Naive thymus-derived CD8-positive, alpha-beta T cell (primary cell): ENCODE data around the gene SLC25A33. TPM values are rescaled to one million over a fixed set of nuclear protein-coding genes. Genes with fewer than 3 reads are reported as not detected.
"Not testable (repeated sequence)": the region's sequence is repeated elsewhere in the genome, so short reads cannot be mapped to it uniquely, and the experiment has no call there.

Source experiments
- ATAC-seq, 2 donors: fragments of 150-1000 bp; cut with Tn5 transposase in 1 of 2; sonication (Bioruptor Pico), chemical (Tn5 transposase) in 1 of 2; 1 replicate in 1 of 2; 2 replicates in 1 of 2; pipeline ENCODE4 v1.10.0; 2021; ENCODE audit warnings: mild to moderate bottlenecking in 2 of 2, moderate library complexity in 2 of 2
- POLR2A ChIA-PET: fragments of 350-600 bp; sonication (Branson Sonifier 250); formaldehyde crosslinking; loops from one replicate; lab custom pipeline; 2021; ENCODE audit warnings: antibody characterized with exemption; lab: Charles Lee
- DNase-seq, 10 donors: peaks; one replicate each; pipeline versions ENCODE4 v3.0.0 to v3.0.0-alpha.2; 2020 to 2022
- H3K27ac Mint-ChIP-seq, 10 donors: one replicate each; pipeline ENCODE4 v1.8.0; 2020 to 2022; ENCODE audit warnings: mild to moderate bottlenecking in 10 of 10, mixed read lengths in 10 of 10, moderate library complexity in 4 of 10, inconsistent platforms in 1 of 10
- H3K27me3 Mint-ChIP-seq, 5 donors: one replicate each; pipeline ENCODE4 v1.8.0; 2021 to 2022; ENCODE audit warnings: mixed read lengths in 5 of 5
- H3K36me3 Mint-ChIP-seq, 3 donors: one replicate each; pipeline ENCODE4 v1.8.0; 2020 to 2022; ENCODE audit warnings: mixed read lengths in 3 of 3, mild to moderate bottlenecking in 2 of 3, inconsistent platforms in 1 of 3
- H3K4me1 Mint-ChIP-seq, 4 donors: one replicate each; pipeline ENCODE4 v1.8.0; 2021 to 2022; ENCODE audit warnings: mixed read lengths in 4 of 4
- H3K4me3 Mint-ChIP-seq, 10 donors: one replicate each; pipeline ENCODE4 v1.8.0; 2020 to 2022; ENCODE audit warnings: mild to moderate bottlenecking in 10 of 10, mixed read lengths in 10 of 10, moderate library complexity in 6 of 10, inconsistent platforms in 1 of 10
- H3K9me3 Mint-ChIP-seq, 9 donors: one replicate each; pipeline ENCODE4 v1.8.0; 2020 to 2022; ENCODE audit warnings: mixed read lengths in 9 of 9, mild to moderate bottlenecking in 3 of 9, inconsistent platforms in 1 of 9, moderate library complexity in 1 of 9
- polyA plus RNA-seq, 3 donors: library from polyadenylated mRNA; unstranded; fragments of 300-500 nt; fragmentation: Illumina TruSeq; gene quantifications; one replicate each; pipeline ENCODE4 v1.2.3, GENCODE V29; 2021
- total RNA-seq, 8 experiments: library from RNA in 2 of 8; stranded (reverse) in 2 of 8; gene quantifications; one replicate each; pipeline ENCODE4 v1.2.3 and lab custom pipeline; 2021 to 2026

SLC25A33 gene
- total and polyA plus RNA-seq, 5 experiments from 2014 or later = 3.2 to 10.5 (median 8.2) TPM

DNA sequence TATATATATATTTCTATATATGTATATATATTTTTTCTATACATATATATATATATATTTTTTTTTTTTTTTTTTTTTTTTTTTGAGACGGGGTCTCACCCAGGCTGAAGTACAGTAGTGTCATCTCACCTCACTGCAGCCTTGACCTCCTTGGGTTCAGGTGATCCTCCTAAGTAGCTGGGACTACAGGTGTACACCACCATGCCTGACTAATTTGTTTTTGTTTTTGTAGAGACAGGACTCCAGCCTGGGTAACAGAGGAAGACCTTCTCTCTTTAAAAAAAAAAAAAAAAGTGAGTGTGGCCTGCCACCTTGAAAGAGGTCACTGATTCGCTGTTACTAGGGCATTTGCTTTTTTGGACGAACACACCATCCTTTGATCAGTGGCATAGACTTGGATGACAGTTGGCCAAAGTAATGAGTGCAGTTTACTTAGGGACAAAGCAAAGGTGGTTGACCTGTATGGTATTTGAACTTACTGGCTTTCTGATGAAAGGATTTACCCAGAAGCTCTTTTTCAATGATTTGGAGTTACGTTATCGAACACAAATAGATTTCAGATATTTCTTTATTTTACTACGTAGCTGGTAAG is 10.8 kb downstream of the SLC25A33 start:
- H3K4me3 Mint-ChIP-seq = no peak overlapping the region

DNA sequence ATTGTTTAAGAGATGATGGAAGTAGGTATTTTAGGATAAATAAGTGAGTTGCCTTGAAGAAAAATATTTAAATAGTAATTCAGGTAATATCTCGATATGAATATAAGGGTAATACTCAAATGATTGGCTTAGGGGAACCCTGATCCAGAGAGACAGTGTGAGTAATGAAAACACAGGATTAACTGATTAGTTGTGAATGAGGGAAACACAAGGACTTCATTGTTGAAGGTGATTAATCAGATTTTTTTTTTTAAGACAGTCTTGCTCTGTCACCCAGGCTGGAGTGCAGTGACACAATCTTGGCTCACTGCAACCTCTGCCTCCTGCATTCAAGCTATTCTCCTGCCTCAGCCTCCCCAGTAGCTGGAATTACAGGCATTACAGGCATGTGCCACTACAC is 12.7 kb downstream of the SLC25A33 start:
- H3K4me1 Mint-ChIP-seq = peaks cover 10 to 21% (median 15%) of the 10 kb centered on the region in 4 donors
- H3K36me3 Mint-ChIP-seq = peaks cover 0 to 37% (median 15%) of the 10 kb centered on the region in 3 donors
- ATAC-seq (no peak), DNase-seq (no peak)
- H3K4me3 Mint-ChIP-seq = no peak overlapping the region
- POLR2A ChIA-PET = interaction anchor here (0.9 kb wide), 1 partner anchor 10 kb away, joined by 3 read pairs; no protein-coding TSS in a partner anchor
- H3K27ac Mint-ChIP-seq = peak overlapping the region in 2 of 10 donors; percentile 24 to 76
- no peaks in the 10 kb centered on the region for H3K27me3 Mint-ChIP-seq
- no peaks in the 10 kb centered on the region for H3K9me3 Mint-ChIP-seq

More for the DNA sequence above, 10.8 kb downstream of the SLC25A33 start:
- peaks cover 14 to 28% (median 21%) of the 10 kb centered on the region in 4 donors for H3K4me1 Mint-ChIP-seq
- H3K27me3 Mint-ChIP-seq = no peaks in the 10 kb centered on the region
- no peak for ATAC-seq
- no peaks in the 10 kb centered on the region for H3K9me3 Mint-ChIP-seq
- no peak overlapping the region for H3K27ac Mint-ChIP-seq
- no peak for DNase-seq
- H3K36me3 Mint-ChIP-seq = peaks cover 0 to 20% (median 4%) of the 10 kb centered on the region in 3 donors
- POLR2A ChIA-PET = no interaction called here

DNA sequence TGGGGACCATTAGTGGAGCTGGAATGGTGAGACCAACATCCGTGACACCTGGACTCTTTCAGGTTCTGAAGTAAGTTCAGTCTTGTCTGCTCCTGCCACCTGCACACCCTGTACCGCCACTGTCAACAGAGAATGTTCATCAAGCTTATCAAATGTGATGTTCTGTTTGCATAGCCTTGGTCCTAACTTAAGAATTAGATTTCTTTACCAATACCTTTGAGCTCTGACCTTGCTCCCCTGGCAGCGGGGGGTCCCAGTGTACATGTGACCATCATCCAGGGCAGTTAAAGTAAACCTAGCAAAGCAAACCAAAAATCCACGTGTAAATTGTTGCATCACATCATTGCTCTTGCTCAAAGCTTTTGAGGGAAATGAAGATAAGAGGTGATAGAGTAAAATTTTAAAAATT is 14.5 kb downstream of the SLC25A33 start:
- Mint-ChIP-seq H3K27ac (peak overlapping the region in 3 of 10 donors; percentile 3 to 62 (median 47)), H3K9me3 (no peaks in the 10 kb centered on the region), H3K4me1 (peaks cover 16 to 27% (median 24%) of the 10 kb centered on the region in 4 donors), H3K27me3 (no peaks in the 10 kb centered on the region), H3K36me3 (peaks cover 0 to 41% (median 15%) of the 10 kb centered on the region in 3 donors), H3K4me3 (no peak overlapping the region)
- DNase-seq (no peak), ATAC-seq (no peak)
- POLR2A ChIA-PET = interaction anchor here (1.2 kb wide), 1 partner anchor 14 kb away, joined by 3 read pairs; the partner anchor contains the start of gene SLC25A33

DNA sequence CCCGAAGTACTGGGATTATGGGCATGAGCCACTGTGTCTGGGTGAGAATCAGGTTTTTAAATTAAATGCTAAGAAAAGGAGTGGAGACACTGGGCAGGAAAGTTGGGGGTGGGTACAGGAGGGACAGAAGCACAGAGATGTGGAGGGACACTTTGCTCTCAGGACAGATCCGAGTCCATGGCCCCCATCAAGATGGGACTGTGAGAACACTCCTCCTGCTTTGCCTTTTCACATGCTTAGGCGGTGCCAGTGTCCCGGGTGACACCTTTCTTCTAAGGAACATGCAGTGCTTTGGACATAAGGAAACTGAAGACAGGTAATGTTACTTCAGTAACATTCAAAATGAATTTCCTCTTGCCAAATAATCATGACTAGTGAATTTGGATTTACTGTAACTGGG is 16.7 kb downstream of the SLC25A33 start:
- Mint-ChIP-seq H3K9me3 (no peaks in the 10 kb centered on the region), H3K4me1 (peaks cover 23 to 39% (median 36%) of the 10 kb centered on the region in 4 donors), H3K36me3 (peaks cover 0 to 43% (median 15%) of the 10 kb centered on the region in 3 donors), H3K27ac (peak overlapping the region in 4 of 10 donors; percentile 32 to 65 (median 49)), H3K27me3 (no peaks in the 10 kb centered on the region), H3K4me3 (no peak overlapping the region)
- POLR2A ChIA-PET = no interaction called here
- DNase-seq (no peak), ATAC-seq (no peak)

DNA sequence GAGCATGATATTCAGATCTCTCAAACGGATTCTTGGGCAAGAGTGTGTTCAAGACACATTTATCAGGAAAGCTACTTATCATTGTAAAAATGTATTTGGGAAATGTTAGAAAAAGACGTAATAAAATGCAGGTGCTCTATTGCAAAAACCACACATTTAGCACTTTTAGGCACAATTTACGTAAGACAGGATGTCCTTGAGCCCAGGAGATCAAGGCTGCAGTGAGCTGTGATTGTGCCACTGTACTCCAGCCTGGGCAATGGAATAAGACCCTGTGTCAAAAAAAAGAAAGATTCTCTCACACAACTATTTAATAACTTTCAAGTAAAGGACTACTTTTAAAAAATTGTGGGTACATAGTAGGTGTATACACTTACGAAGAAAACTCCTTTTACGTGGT is 18.4 kb downstream of the SLC25A33 start:
- Mint-ChIP-seq H3K4me1 (peaks cover 22 to 44% (median 40%) of the 10 kb centered on the region in 4 donors), H3K4me3 (peak overlapping the region in 6 of 10 donors; percentile 0 to 66 (median 30)), H3K27ac (peak overlapping the region in 8 of 10 donors; percentile 18 to 99 (median 94)), H3K27me3 (no peaks in the 10 kb centered on the region), H3K36me3 (peaks cover 0 to 45% (median 15%) of the 10 kb centered on the region in 3 donors), H3K9me3 (no peaks in the 10 kb centered on the region)
- POLR2A ChIA-PET = interaction anchor here (1.0 kb wide), 1 partner anchor 44 kb away, joined by 5 read pairs; no protein-coding TSS in a partner anchor
- ATAC-seq (no peak), DNase-seq (peak in 1 of 10 donors; percentile 29)

DNA sequence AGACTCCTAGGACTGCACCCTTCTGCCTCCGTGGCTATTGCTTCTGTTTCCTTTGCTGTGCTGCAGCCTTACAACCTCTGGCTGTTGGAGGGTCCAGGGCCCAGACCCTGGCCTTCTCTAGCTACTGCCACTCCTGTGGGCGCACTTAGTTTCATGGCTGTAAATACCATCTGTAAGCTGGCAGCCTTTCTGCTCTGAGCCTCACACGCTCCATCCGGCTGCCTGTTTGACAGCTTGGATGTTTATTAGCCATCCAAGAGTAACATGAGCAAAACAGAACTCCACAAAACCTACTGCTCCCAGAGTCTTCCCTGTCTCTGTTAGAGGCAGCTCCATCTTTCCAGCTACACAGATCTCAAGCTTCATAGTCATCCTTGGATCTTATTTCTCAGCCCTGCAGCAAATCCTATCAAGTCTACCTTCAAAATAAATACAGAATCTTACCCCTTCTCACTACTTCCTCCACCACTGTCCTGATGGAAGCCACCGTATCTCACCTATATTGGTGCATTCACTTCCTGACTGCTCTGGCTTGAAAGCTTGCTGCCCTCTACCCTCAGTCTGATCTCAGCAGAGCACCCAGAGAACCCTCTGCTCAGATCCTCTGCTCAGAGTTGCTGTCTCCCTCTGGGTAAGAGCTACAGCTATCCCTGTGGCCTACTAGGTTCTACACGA is 19.1 kb downstream of the SLC25A33 start:
- DNase-seq = peak in 1 of 10 donors; percentile 28
- POLR2A ChIA-PET = interaction anchor here (0.5 to 0.7 kb wide), 3 partner anchors 78 to 640 kb away, joined by 3 read pairs; no protein-coding TSS in a partner anchor
- Mint-ChIP-seq H3K27ac (peak overlapping the region; percentile 41 to 99 (median 92)), H3K4me1 (peaks cover 22 to 44% (median 39%) of the 10 kb centered on the region in 4 donors), H3K9me3 (no peaks in the 10 kb centered on the region), H3K36me3 (peaks cover 0 to 49% (median 15%) of the 10 kb centered on the region in 3 donors), H3K4me3 (peak overlapping the region; percentile 2 to 80 (median 60)), H3K27me3 (no peaks in the 10 kb centered on the region)
- peak; percentile 40 to 58 for ATAC-seq

DNA sequence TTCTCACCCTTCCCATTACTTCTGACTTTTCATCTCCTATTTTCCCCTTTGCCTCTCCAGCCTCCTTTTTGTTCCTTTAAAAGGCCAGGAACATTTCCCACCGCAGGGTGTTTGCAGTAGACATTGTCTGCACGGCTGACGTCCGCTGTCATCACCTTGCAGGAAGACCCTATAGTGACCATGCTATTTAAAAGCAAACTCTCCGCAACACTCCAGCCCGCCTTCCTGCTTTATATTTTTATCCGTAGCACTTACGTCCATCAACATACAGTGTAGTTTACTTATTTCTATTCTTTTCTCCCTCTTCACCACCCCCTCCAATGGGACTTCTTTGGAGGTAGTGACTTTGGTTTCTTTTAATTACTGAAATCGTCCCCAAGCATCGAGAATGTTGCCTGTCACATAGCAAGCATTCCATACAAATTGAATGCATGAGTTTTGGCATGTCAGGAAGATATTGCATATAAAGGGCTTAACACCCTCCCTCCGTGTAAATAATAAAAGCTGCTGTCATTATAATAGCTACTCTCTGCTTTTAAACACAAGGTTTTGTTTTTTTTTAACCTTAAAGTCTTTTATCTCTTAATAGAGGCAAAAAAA is 19.8 kb downstream of the SLC25A33 start:
- Mint-ChIP-seq H3K36me3 (peaks cover 0 to 44% (median 10%) of the 10 kb centered on the region in 3 donors), H3K27me3 (no peaks in the 10 kb centered on the region), H3K4me1 (peaks cover 22 to 41% (median 39%) of the 10 kb centered on the region in 4 donors), H3K9me3 (no peaks in the 10 kb centered on the region), H3K27ac (peak overlapping the region; percentile 41 to 99 (median 94)), H3K4me3 (peak overlapping the region; percentile 44 to 80 (median 67))
- ATAC-seq (no peak), DNase-seq (no peak)
- POLR2A ChIA-PET = interaction anchor here (0.5 to 1.3 kb wide), 3 partner anchors 20 to 106 kb away, joined by 3 to 6 read pairs (median 3); partner anchors contain the start of gene SLC25A33

DNA sequence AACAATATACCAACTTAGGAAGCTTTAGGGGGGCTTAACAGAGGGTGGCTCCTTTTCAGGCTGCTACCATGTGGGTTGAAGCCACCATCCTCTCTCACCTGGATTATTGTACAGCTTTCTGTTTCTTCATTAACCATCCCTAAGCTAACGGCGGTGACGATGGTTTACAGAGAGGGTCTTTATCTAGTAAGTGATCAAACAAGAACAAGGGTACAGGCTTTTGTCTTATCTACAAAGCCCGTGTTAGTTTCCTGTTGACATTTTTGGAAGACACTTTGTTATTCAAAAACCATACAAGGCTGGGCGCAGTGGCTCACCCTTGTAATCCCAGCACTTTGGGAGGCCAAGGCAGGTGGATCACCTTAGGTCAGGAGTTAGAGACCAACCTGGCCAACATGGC is 20.4 kb downstream of the SLC25A33 start:
- ATAC-seq = peak; percentile 80 to 86
- POLR2A ChIA-PET = interaction anchor here (0.6 to 1.3 kb wide), 2 partner anchors 19 to 20 kb away, joined by 5 to 6 read pairs; partner anchors contain the start of gene SLC25A33
- peaks cover 22 to 41% (median 39%) of the 10 kb centered on the region in 4 donors for H3K4me1 Mint-ChIP-seq

DNA sequence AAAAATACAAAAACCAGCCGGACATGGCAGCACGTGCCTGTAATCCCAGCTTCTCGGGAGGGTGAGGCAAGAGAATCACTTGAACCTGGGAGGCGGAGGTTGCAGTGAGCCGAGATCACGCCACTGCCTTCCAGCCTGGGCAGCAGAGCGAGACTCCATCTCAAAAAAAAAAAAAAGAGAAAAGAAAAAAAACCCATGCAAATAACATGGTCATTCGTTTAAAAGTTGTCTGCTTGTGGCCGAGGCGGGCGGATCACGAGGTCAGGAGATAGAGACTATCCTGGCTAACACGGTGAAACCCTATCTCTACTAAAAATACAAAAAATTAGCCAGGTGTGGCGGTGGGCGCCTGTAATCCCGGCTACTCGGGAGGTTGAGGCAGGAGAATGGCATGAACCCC is 20.8 kb downstream of the SLC25A33 start:
- Mint-ChIP-seq H3K36me3 (peaks cover 0 to 36% (median 10%) of the 10 kb centered on the region in 3 donors), H3K4me3 (peak overlapping the region in 8 of 10 donors; percentile 49 to 80 (median 70)), H3K4me1 (peaks cover 22 to 41% (median 39%) of the 10 kb centered on the region in 4 donors), H3K27ac (peak overlapping the region; percentile 41 to 99 (median 94))
- POLR2A ChIA-PET = interaction anchor here (0.6 to 1.3 kb wide), 2 partner anchors 19 to 21 kb away, joined by 5 to 6 read pairs; partner anchors contain the start of gene SLC25A33
- not testable (repeated sequence) for DNase-seq, ATAC-seq, H3K9me3 Mint-ChIP-seq, H3K27me3 Mint-ChIP-seq

More for the DNA sequence above, 20.4 kb downstream of the SLC25A33 start:
- Mint-ChIP-seq H3K36me3 (peaks cover 0 to 40% (median 10%) of the 10 kb centered on the region in 3 donors), H3K27ac (peak overlapping the region; percentile 41 to 99 (median 94)), H3K4me3 (peak overlapping the region; percentile 44 to 80 (median 67)), H3K27me3 (no peaks in the 10 kb centered on the region), H3K9me3 (no peaks in the 10 kb centered on the region)
- DNase-seq = peak in 7 of 10 donors; percentile 35 to 78 (median 49)

DNA sequence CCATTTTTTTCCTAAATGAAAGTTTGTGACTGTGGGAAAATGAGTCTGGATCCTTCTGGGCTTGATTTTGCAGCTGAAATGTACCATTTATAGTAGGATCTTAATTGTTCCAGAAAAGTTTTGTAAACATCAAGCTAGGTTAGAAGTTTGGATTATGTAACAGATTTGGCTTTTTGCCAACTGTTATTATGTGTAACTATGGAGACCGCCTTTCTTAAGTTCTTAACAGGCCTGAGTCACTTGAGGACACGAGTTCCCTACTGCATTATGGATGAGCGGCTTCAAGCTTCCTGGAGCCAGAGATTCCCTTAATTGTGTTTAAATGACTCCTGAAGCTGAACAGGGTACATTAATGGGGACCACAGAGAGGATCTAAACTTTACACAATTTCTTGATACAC is 22.2 kb downstream of the SLC25A33 start:
- peak overlapping the region; percentile 47 to 99 (median 90) for H3K27ac Mint-ChIP-seq
- H3K27me3 Mint-ChIP-seq = no peaks in the 10 kb centered on the region
- H3K9me3 Mint-ChIP-seq = no peaks in the 10 kb centered on the region
- POLR2A ChIA-PET = interaction anchor here (0.7 kb wide), 2 partner anchors 10 to 45 kb away, joined by 3 read pairs; no protein-coding TSS in a partner anchor
- H3K4me3 Mint-ChIP-seq = peak overlapping the region in 3 of 10 donors; percentile 5 to 42 (median 39)
- DNase-seq = peak in 3 of 10 donors; percentile 45 to 69 (median 67)
- H3K36me3 Mint-ChIP-seq = peaks cover 0 to 25% (median 0%) of the 10 kb centered on the region in 3 donors
- H3K4me1 Mint-ChIP-seq = peaks cover 22 to 41% (median 39%) of the 10 kb centered on the region in 4 donors
- peak; percentile 24 to 37 for ATAC-seq

DNA sequence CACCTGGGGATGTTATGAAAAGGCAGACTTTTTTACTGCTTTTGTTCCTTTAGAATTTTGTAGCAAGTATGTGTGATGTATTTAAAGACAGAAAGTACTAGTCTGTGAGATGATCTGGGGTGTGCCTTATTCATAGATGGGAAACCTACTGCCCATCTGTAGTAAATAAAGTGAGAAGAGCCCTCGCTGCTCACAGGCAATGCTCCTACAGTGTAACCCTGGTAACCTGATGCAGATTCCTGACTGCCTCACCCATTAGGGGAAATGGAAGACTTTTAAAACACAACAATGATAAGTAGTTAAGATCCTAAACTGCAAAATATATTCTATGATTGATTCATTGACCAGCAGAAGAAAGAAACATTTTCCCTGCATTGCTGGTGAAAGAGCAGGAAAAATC is 30.0 kb downstream of the SLC25A33 start:
- POLR2A ChIA-PET = no interaction called here
- H3K27me3 Mint-ChIP-seq = no peaks in the 10 kb centered on the region
- no peaks in the 10 kb centered on the region for H3K9me3 Mint-ChIP-seq
- no peak for ATAC-seq
- no peaks in the 10 kb centered on the region for H3K4me1 Mint-ChIP-seq
- H3K4me3 Mint-ChIP-seq = no peak overlapping the region
- DNase-seq = no peak
- peaks cover 0 to 65% (median 3%) of the 10 kb centered on the region in 3 donors for H3K36me3 Mint-ChIP-seq
- peak overlapping the region in 4 of 10 donors; percentile 1 to 75 (median 64) for H3K27ac Mint-ChIP-seq
